Loucy (cell line): ENCODE data around the gene NRCAM.

ENCODE experiments used
- EZH2phosphoT487 ChIP-seq: fragments of 200-600 bp; IDR thresholded peaks from 2 replicates; pipeline ENCODE4 v1.6.1; 2018; ENCODE audit warnings: antibody characterized with exemption, mild to moderate bottlenecking, moderate library complexity, borderline replicate concordance
- TF ChIP-seq, protein P1 (sequence below): fragments of 200-600 bp; sonication (generic); conservative IDR thresholded peaks from 2 replicates; pipeline ENCODE4 v1.5.1; 2014; ENCODE audit warnings: mild to moderate bottlenecking, antibody characterized with exemption, low read length

DNA sequence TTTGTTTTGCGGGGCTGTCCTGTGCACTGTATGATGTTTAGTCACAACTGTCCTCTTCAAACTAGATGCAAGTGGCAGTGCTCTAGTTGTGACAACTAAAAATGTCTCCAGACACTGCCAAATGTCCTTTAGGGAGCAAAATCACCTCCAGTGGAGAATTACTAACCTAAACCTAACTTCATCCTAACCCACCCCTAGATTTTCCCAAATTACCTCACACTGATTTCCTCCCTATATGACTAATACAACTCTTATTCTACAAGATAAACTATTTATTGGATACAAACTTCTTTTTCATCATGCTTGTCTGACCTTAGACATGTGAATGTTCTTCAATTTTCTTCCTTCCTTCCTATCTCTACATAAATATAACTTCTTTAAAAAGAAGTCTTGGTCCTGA is 43.3 kb upstream of the NRCAM start:
- TF ChIP-seq, protein P1, sequence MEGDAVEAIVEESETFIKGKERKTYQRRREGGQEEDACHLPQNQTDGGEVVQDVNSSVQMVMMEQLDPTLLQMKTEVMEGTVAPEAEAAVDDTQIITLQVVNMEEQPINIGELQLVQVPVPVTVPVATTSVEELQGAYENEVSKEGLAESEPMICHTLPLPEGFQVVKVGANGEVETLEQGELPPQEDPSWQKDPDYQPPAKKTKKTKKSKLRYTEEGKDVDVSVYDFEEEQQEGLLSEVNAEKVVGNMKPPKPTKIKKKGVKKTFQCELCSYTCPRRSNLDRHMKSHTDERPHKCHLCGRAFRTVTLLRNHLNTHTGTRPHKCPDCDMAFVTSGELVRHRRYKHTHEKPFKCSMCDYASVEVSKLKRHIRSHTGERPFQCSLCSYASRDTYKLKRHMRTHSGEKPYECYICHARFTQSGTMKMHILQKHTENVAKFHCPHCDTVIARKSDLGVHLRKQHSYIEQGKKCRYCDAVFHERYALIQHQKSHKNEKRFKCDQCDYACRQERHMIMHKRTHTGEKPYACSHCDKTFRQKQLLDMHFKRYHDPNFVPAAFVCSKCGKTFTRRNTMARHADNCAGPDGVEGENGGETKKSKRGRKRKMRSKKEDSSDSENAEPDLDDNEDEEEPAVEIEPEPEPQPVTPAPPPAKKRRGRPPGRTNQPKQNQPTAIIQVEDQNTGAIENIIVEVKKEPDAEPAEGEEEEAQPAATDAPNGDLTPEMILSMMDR, result no peak
- no peak for TF ChIP-seq EZH2phosphoT487
